Daoy (cell line): ENCODE data around the gene SIGLEC6. TPM values are rescaled to one million over a fixed set of nuclear protein-coding genes. Genes with fewer than 3 reads are reported as not detected.

Experiments
- DNase-seq: peaks from one replicate; pipeline ENCODE4 v3.0.0-alpha.2; 2015; ENCODE audit warnings: low read depth
- total RNA-seq: library from RNA; depleted of rRNA; stranded (reverse); fragments of >200 nt; shearing (Covaris generic); gene quantifications from 2 replicates; pipeline ENCODE4 v1.2.3, GENCODE V29; 2014; rRNA removed

SIGLEC6 gene
- total RNA-seq, 1 experiment from 2014 or later: not detected

- no peak for DNase-seq
These were observed 55.3 kb downstream of the SIGLEC6 start for GRCh38 chr19:51476164-51476563.

DNA sequence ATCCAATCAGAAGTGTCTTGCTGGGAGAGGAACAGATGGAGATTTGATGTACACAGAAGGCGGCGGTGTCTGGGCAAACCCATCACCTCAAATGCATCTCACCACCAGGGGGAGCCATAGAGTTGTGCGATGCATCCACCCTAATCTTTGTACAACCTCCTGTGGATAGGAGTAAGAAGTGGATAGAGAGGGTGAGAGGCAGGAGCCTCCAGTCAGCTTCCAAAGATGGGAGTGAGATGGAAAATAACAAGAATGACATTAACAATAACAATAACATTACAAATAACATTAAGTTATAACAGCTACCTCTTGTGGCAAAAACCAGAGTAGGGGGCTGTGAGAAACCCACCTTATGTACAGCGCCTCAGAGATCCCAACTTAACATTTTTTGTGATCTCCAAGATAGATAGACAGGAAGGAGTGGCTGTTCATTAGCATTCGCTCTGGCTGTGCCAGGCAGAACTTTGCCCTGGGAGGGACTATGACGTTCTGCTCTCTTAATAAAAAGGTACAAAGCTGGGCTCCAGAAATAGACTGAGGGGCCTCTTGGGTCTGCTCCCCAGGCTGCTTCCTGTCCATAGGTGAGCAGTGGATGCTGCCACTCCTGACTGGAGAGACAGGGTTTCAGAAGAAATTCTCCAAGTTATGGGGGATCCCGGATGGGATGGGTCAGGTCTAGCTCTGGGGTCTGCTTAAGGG, 58.3 kb downstream of the SIGLEC6 start:
- peak; percentile 73 for DNase-seq

GRCh38 chr19:51472607-51473006, 58.9 kb downstream of the SIGLEC6 start:
- no peak for DNase-seq

GRCh38 chr19:51471527-51471926, 59.9 kb downstream of the SIGLEC6 start:
- DNase-seq: no peak

- DNase-seq: peak; percentile 48
These were observed 60.5 kb downstream of the SIGLEC6 start for GRCh38 chr19:51470966-51471365.

DNA sequence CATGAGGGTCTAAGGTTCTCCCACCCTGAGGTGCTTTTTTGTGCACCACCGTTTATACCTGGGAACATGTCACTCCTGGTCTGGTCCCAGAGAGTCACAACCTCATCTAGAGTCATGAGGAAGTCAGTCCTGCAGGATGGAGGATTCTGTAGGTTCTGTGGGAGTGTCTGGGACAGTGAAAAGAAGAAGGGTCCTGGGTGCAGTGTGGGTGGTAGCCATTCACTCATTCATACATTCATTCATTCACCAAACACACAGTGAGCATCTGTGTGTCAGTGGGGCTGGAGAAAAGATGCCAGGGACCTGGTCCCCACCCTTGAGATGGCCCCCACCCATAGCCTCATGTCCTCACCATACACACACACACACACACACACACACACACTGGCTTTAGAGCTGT, 61.8 kb downstream of the SIGLEC6 start:
- no peak for DNase-seq

DNA sequence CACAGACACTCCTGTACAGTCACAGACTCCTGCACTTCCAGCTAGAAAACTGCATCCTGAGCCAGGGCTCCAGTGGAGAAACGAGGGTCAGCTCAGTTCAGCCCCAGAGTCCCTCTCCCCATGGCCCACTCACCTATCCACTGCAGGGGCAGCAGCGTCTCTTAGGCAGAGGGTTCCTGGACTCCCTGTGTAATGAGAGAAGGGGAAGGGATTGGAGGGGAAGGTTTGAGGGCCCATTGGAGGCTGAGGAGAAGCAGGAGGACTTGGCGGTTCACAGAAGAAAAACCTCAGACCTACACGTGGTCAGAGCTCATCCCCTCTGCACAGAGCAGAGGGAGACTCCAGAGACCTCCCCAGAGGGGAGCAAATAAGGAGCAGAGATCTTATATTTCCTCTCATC, 62.3 kb downstream of the SIGLEC6 start:
- DNase-seq: no peak

DNA sequence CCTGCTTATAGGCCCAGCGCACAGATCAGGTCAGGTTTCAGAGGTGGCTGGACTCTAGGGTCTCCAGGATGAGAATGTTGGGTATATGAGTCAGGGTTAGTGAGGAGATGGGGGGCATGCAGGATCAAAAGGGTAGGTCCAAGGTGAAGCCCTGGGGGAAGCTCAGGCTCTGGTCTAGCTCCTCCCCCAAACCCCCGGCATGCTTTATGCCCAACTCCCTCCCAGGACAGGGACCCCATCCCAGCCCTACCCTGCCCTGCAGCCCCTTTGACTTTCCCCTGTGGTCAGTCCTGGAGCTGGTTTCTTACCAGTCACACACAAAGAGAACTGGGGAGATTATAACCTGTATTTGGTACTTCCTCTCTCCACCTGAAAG, 62.9 kb downstream of the SIGLEC6 start:
- DNase-seq: no peak

DNA sequence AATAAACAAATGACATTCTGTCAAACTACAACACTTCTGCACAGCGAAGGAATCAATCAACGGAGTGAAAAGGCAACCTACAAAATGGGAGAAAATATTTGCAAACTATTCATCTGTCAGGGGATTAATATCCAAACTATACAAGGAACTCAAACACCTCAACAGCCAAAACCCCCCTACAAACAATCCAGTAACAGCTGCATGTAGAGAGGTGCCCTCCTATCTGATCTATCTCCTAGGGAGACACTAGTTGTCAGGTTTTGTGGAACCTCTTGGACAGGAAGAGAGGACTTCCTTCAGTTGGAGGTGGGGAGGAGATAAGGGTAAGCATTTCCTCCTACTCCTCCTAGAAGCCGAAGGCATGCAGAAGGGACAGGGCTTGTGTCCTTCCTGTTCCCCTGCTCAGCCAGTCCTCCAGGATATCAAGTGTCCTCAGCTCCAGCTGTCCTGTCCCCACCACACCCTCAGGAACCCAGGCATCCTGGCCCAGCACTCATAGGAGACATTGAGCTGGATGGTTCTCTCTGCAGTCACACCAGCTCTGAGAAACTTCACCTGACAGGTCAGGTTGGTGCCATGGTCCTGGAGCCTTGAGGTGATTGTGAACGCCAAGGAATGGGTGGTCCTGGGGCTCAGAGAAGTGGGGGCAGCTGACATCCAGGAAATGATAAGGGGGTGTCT, 63.5 kb downstream of the SIGLEC6 start:
- DNase-seq: no peak

Other genes starting within 250 kb of the SIGLEC6 start
- 0.24 TPM in 1 of 2 replicates, not detected in the other for gene IGLON5, start 220.0 kb downstream of the SIGLEC6 start, total RNA-seq
- 0.74 and 1.1 TPM in 2 replicates for gene VSIG10L, start 189.5 kb downstream of the SIGLEC6 start, total RNA-seq
- 155 and 193 TPM in 2 replicates for gene ETFB, start 165.3 kb downstream of the SIGLEC6 start, total RNA-seq
- not detected in 2 replicates for gene CLDND2, start 162.7 kb downstream of the SIGLEC6 start, total RNA-seq
- gene NKG7, start 159.0 kb downstream of the SIGLEC6 start, total RNA-seq: not detected in 2 replicates
- gene LIM2, start 143.7 kb downstream of the SIGLEC6 start, total RNA-seq: not detected in 2 replicates
- not detected in 2 replicates for gene C19orf84, start 141.1 kb downstream of the SIGLEC6 start, total RNA-seq
- gene SIGLEC10, start 114.0 kb downstream of the SIGLEC6 start, total RNA-seq: not detected in 2 replicates
- gene SIGLEC8, start 73.2 kb downstream of the SIGLEC6 start, total RNA-seq: not detected in 2 replicates
- gene CEACAM18, start 53.1 kb downstream of the SIGLEC6 start, total RNA-seq: not detected in 2 replicates
- not detected in 2 replicates for gene SIGLEC12, start 29.9 kb downstream of the SIGLEC6 start, total RNA-seq
- 2.0 and 4.5 TPM in 2 replicates for gene ZNF175, start 39.6 kb upstream of the SIGLEC6 start, total RNA-seq
- gene SIGLEC5, start 98.7 kb upstream of the SIGLEC6 start, total RNA-seq: 0.74 TPM in 1 of 2 replicates, not detected in the other
- 0.18 and 0.34 TPM in 2 replicates for gene SIGLEC14, start 115.2 kb upstream of the SIGLEC6 start, total RNA-seq
- gene SPACA6, start 161.7 kb upstream of the SIGLEC6 start, total RNA-seq: 2.8 and 3.6 TPM in 2 replicates
- not detected in 2 replicates for gene HAS1, start 192.3 kb upstream of the SIGLEC6 start, total RNA-seq
- 0.74 and 2.9 TPM in 2 replicates for gene FPR1, start 220.2 kb upstream of the SIGLEC6 start, total RNA-seq
- not detected in 2 replicates for gene FPR2, start 229.5 kb upstream of the SIGLEC6 start, total RNA-seq